HG02884 (cell line): ENCODE data around the gene GRB7.
"Not testable (repeated sequence)": the region's sequence is repeated elsewhere in the genome, so short reads cannot be mapped to it uniquely, and the experiment has no call there.

Source experiments
- ATAC-seq: cut with Tn5 transposase; IDR thresholded peaks from one replicate; pipeline ENCODE4 v1.9.1; 2021; ENCODE audit warnings: mild to moderate bottlenecking, moderate library complexity; ENCODE audit not compliant: unreplicated experiment

The GRB7 gene

GRCh38 chr17:39730095-39730921 is 7.4 kb upstream of the GRB7 start, which contains the start of gene MIEN1:
TSS of gene MIEN1 (minus strand) at chr17:39730532. CDS start at chr17:39730495, 37 bp downstream.
- ATAC-seq, result peak; percentile 69

- ATAC-seq, result no peak
These were observed 5.2 kb upstream of the GRB7 start for GRCh38 chr17:39732586-39732985.

- no peak for ATAC-seq
These were observed 1.9 kb upstream of the GRB7 start for GRCh38 chr17:39735882-39736281.

- no peak for ATAC-seq
These were observed 1.2 kb upstream of the GRB7 start for GRCh38 chr17:39736319-39737165.

GRCh38 chr17:39737206-39737759 is 455 bp upstream of the GRB7 start:
- ATAC-seq, result no peak

GRCh38 chr17:39738568-39738901 is 797 bp downstream of the GRB7 start:
- no peak for ATAC-seq

- no peak for ATAC-seq
These were observed 1.5 kb downstream of the GRB7 start for GRCh38 chr17:39738983-39739884.

- ATAC-seq, result no peak
These were observed 2.2 kb downstream of the GRB7 start for GRCh38 chr17:39739885-39740356.

GRCh38 chr17:39740357-39741111 is 2.8 kb downstream of the GRB7 start:
- ATAC-seq, result no peak

GRCh38 chr17:39742126-39742855 is 4.6 kb downstream of the GRB7 start:
- ATAC-seq, result no peak

GRCh38 chr17:39742856-39743436 is 5.2 kb downstream of the GRB7 start:
- ATAC-seq, result no peak

GRCh38 chr17:39744075-39744835 is 6.5 kb downstream of the GRB7 start:
- ATAC-seq, result no peak

GRCh38 chr17:39744836-39745215 is 7.1 kb downstream of the GRB7 start:
- no peak for ATAC-seq

GRCh38 chr17:39745335-39746144 is 7.8 kb downstream of the GRB7 start:
- ATAC-seq, result no peak

- no peak for ATAC-seq
These were observed 8.4 kb downstream of the GRB7 start for GRCh38 chr17:39746145-39746461.

- no peak for ATAC-seq
These were observed 10.0 kb downstream of the GRB7 start for GRCh38 chr17:39747745-39748144.

- ATAC-seq, result not testable (repeated sequence)
These were observed 10.8 kb downstream of the GRB7 start for GRCh38 chr17:39748444-39749034.
